NCI-H2196 (cell line): ENCODE data around the gene C12orf76.
"Not testable (repeated sequence)": the region's sequence is repeated elsewhere in the genome, so short reads cannot be mapped to it uniquely, and the experiment has no call there.

Experiments used
- DNase-seq: peaks from one replicate; lab custom pipeline; 2025; ENCODE audit not compliant: unreplicated experiment; lab: John Stamatoyannopoulos, UW

The C12orf76 gene

GRCh38 chr12:110065540-110065939 is 17.2 kb upstream of the C12orf76 start:
- DNase-seq: no peak

GRCh38 chr12:110062241-110062640 is 13.9 kb upstream of the C12orf76 start:
- DNase-seq: no peak

- DNase-seq: no peak
Observed at GRCh38 chr12:110059651-110060000, 11.3 kb upstream of the C12orf76 start.

- DNase-seq: no peak
Observed at GRCh38 chr12:110058875-110059615, 10.7 kb upstream of the C12orf76 start.

- not testable (repeated sequence) for DNase-seq
Observed at GRCh38 chr12:110056643-110057042, 8.3 kb upstream of the C12orf76 start.

- DNase-seq: not testable (repeated sequence)
Observed at GRCh38 chr12:110055375-110056352, 7.3 kb upstream of the C12orf76 start.

- no peak for DNase-seq
Observed at GRCh38 chr12:110050927-110051326, 2.6 kb upstream of the C12orf76 start.

- not testable (repeated sequence) for DNase-seq
Observed at GRCh38 chr12:110049666-110050065, 1.3 kb upstream of the C12orf76 start.

GRCh38 chr12:110049034-110049433 is 712 bp upstream of the C12orf76 start:
- DNase-seq: not testable (repeated sequence)

- DNase-seq: no peak
Observed at GRCh38 chr12:110047297-110047940, 903 bp downstream of the C12orf76 start.

- no peak for DNase-seq
Observed at GRCh38 chr12:110046451-110047187, 1.7 kb downstream of the C12orf76 start.

- DNase-seq: peak; percentile 53
Observed at GRCh38 chr12:110042264-110042663, 6.1 kb downstream of the C12orf76 start.

- peak; percentile 27 for DNase-seq
Observed at GRCh38 chr12:110039085-110039807, 9.1 kb downstream of the C12orf76 start.

GRCh38 chr12:110038741-110039084 is 9.6 kb downstream of the C12orf76 start:
- no peak for DNase-seq

GRCh38 chr12:110037315-110037714 is 11.0 kb downstream of the C12orf76 start:
- no peak for DNase-seq

GRCh38 chr12:110035534-110036104 is 12.7 kb downstream of the C12orf76 start:
- DNase-seq: no peak

- no peak for DNase-seq
Observed at GRCh38 chr12:110033888-110034287, 14.4 kb downstream of the C12orf76 start.

- no peak for DNase-seq
Observed at GRCh38 chr12:110029290-110029815, 19.0 kb downstream of the C12orf76 start.

GRCh38 chr12:110028323-110028722 is 20.0 kb downstream of the C12orf76 start:
- no peak for DNase-seq

- no peak for DNase-seq
Observed at GRCh38 chr12:110024051-110024450, 24.3 kb downstream of the C12orf76 start.
